Panc1 (cell line): ENCODE data around the gene OLFML2B. TPM values are rescaled to one million over a fixed set of nuclear protein-coding genes. Genes with fewer than 3 reads are reported as not detected.

ENCODE experiments used
- ATAC-seq: fragments of 200-7000 bp; cut with Tn5 transposase; 2 replicates; pipeline ENCODE4 v1.9.1; 2020; ENCODE audit warnings: mild to moderate bottlenecking, moderate library complexity
- BruUV-seq: library from RNA; stranded (reverse); fragments of 400-500 nt; replicated peaks from 2 replicates; lab custom pipeline; 2021; lab: Mats Ljungman, UMichigan
- CTCF ChIA-PET: fragments of 300-600 bp; sonication (Branson Sonifier 250); formaldehyde crosslinking; loops from one replicate; lab custom pipeline; 2022; ENCODE audit warnings: antibody characterized with exemption; lab: Charles Lee
- POLR2A ChIA-PET: fragments of 300-600 bp; sonication (Branson Sonifier 250); formaldehyde crosslinking; loops from one replicate; lab custom pipeline; 2022; ENCODE audit warnings: antibody characterized with exemption; lab: Charles Lee
- DNase-seq: peaks from one replicate; pipeline ENCODE4 v3.0.0-alpha.2; 2010; ENCODE audit warnings: low read depth, low spot score
- H3K27ac ChIP-seq: 2 replicates; pipeline ENCODE4 v1.5.1; 2011; ENCODE audit warnings: mild to moderate bottlenecking, low read length, inconsistent platforms
- H3K27me3 ChIP-seq: fragments of 200-500 bp; sonication (Bioruptor generic); 2 replicates; pipeline ENCODE4 v1.6.0; 2014; ENCODE audit warnings: low read length, inconsistent platforms; ENCODE audit not compliant: control insufficient read depth, insufficient read depth
- H3K36me3 ChIP-seq: fragments of 200-500 bp; sonication (Bioruptor generic); 2 replicates; pipeline ENCODE4 v1.5.1; 2014; ENCODE audit warnings: inconsistent platforms, mild to moderate bottlenecking, low read length, moderate library complexity; ENCODE audit not compliant: control insufficient read depth, insufficient read depth
- H3K4me1 ChIP-seq: 2 replicates; pipeline ENCODE4 v1.5.1; 2011; ENCODE audit warnings: inconsistent platforms, mild to moderate bottlenecking, low read length, moderate library complexity; ENCODE audit not compliant: control insufficient read depth, insufficient read depth
- H3K4me3 ChIP-seq, 2 experiments: 2 replicates each; pipeline ENCODE4 v1.5.1; 2011 to 2012; ENCODE audit warnings: low read depth in 2 of 2, low read length in 2 of 2, mild to moderate bottlenecking in 2 of 2, inconsistent platforms in 1 of 2, moderate library complexity in 1 of 2
- H3K9me3 ChIP-seq: fragments of 200-500 bp; sonication (Bioruptor generic); 2 replicates; pipeline ENCODE4 v1.5.1; 2014; ENCODE audit warnings: low read depth, mild to moderate bottlenecking, inconsistent platforms, low read length, moderate library complexity; ENCODE audit not compliant: control insufficient read depth, insufficient read depth
- CTCF ChIP-seq: fragments of 450-650 bp; IDR thresholded peaks from 2 replicates; pipeline ENCODE4 v1.5.1; 2017; ENCODE audit warnings: mild to moderate bottlenecking
- POLR2AphosphoS5 ChIP-seq: IDR thresholded peaks from 2 replicates; pipeline ENCODE4 v1.6.1; 2012; ENCODE audit warnings: mild to moderate bottlenecking, low read depth, low read length, moderate library complexity
- REST ChIP-seq, 2 experiments: IDR thresholded peaks; 2 replicates each; pipeline ENCODE4 v1.6.1; 2011 to 2012; ENCODE audit warnings: low read depth in 2 of 2, control low read depth in 1 of 2, low read length in 1 of 2, mild to moderate bottlenecking in 1 of 2, moderate library complexity in 1 of 2; ENCODE audit not compliant: insufficient read depth in 1 of 2
- SIN3A ChIP-seq: IDR thresholded peaks from 2 replicates; pipeline ENCODE4 v1.6.1; 2012; ENCODE audit warnings: low read depth, mild to moderate bottlenecking, low read length, moderate library complexity, borderline replicate concordance; ENCODE audit not compliant: insufficient read depth
- TCF7L2 ChIP-seq: IDR thresholded peaks from 2 replicates; pipeline ENCODE4 v1.6.1; 2011; ENCODE audit warnings: mild to moderate bottlenecking, low read depth, low read length, inconsistent platforms
- in situ Hi-C: cut with HindIII; loops from 2 replicates; pipeline ENCODE4 v1.10.0; 2016; ENCODE audit warnings: low sequenced_read_pairs, low pct_unique_long_range_greater_than_20kb
- intact Hi-C: fragments of 100-400 bp; cut with micrococcal nuclease; formaldehyde crosslinking; loops from one replicate; pipeline ENCODE4 v1.10.0; 2022; ENCODE audit not compliant: unreplicated experiment
- total RNA-seq: library from RNA; stranded (reverse); gene quantifications from one replicate; pipeline ENCODE4 v1.2.1, GENCODE V29; 2021; ENCODE audit not compliant: unreplicated experiment

OLFML2B gene
- total RNA-seq, 1 experiment from 2014 or later = 1.5 TPM

- intact Hi-C loops = no loop called here
- H3K36me3 ChIP-seq = no peaks in the 10 kb centered on the region
- CTCF ChIA-PET = no interaction called here
- in situ Hi-C loops = no loop called here
- no peak overlapping the region for H3K27ac ChIP-seq
- peaks cover 4% of the 10 kb centered on the region; the same call in 1 of the 2 replicates for H3K27me3 ChIP-seq
- POLR2A ChIA-PET = no interaction called here
- no peak for TF ChIP-seq SIN3A
- no peak for TF ChIP-seq TCF7L2
- no peak overlapping the region for H3K4me3 ChIP-seq
- peaks cover 3% of the 10 kb centered on the region for H3K4me1 ChIP-seq
- no peaks in the 10 kb centered on the region for H3K9me3 ChIP-seq
- BruUV-seq = no TSS peak
- no peak for ATAC-seq
- DNase-seq = no peak
Observed at GRCh38 chr1:162029157-162029556, 5.5 kb upstream of the OLFML2B start.

GRCh38 chr1:162028726-162029125 lies 5.1 kb upstream of the OLFML2B start:
- ChIA-PET CTCF (no interaction called here), POLR2A (no interaction called here)
- Histone ChIP-seq H3K9me3 (no peaks in the 10 kb centered on the region), H3K27ac (no peak overlapping the region), H3K27me3 (peaks cover 4% of the 10 kb centered on the region; the same call in 1 of the 2 replicates), H3K4me1 (peaks cover 3% of the 10 kb centered on the region), H3K36me3 (no peaks in the 10 kb centered on the region; the same call in 1 of the 2 replicates), H3K4me3 (no peak overlapping the region)
- no peak for DNase-seq
- no peak for TF ChIP-seq SIN3A
- TF ChIP-seq CTCF = no peak
- no peak for TF ChIP-seq POLR2AphosphoS5
- TF ChIP-seq REST (IDR thresholded peaks at IDR 0.05; ENCODE audit: insufficient read depth in 1 of 2, low read depth in 2 of 2, low read length in 1 of 2) = no peak
- TF ChIP-seq TCF7L2 = no peak
- no peak for ATAC-seq
- BruUV-seq = no TSS peak
- intact Hi-C loops = no loop called here
- in situ Hi-C loops = no loop called here

- Histone ChIP-seq H3K4me3 (no peak overlapping the region), H3K27ac (no peak overlapping the region), H3K4me1 (peaks cover 3% of the 10 kb centered on the region), H3K9me3 (no peaks in the 10 kb centered on the region), H3K36me3 (no peaks in the 10 kb centered on the region; the same call in 1 of the 2 replicates), H3K27me3 (peaks cover 9% of the 10 kb centered on the region)
- intact Hi-C loops = no loop called here
- ChIA-PET POLR2A (no interaction called here), CTCF (no interaction called here)
- ATAC-seq (no peak), DNase-seq (no peak)
- BruUV-seq = no TSS peak
- in situ Hi-C loops = no loop called here
- no peak for TF ChIP-seq SIN3A
- no peak for TF ChIP-seq CTCF
- no peak for TF ChIP-seq REST (IDR thresholded peaks at IDR 0.05; ENCODE audit: insufficient read depth in 1 of 2, low read depth in 2 of 2, low read length in 1 of 2)
- no peak for TF ChIP-seq POLR2AphosphoS5
- no peak for TF ChIP-seq TCF7L2
Observed at GRCh38 chr1:162026881-162027280, 3.2 kb upstream of the OLFML2B start.
